ENCODE data around the gene ROBO2.

ROBO2 gene

DNA sequence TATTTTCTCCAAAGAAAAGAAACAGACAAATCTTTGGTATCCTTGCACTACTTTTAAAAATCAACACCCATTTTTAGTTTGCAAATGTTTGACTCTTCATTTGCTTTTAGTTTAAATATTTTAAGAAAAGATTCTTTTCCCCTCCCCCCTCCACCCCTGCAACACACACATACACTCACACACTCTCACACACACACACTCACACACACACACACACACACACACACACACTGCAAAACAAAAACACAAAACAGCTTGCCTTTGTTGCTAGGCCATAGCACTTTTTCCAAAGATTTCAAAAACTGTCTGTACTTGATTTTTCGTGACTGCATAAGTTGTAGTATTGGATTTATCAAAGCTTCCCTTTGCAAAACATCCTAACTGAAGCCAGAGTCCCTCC lies 26.9 kb downstream of the ROBO2 start:
- H3K9me3 ChIP-seq (ENCODE audit: control insufficient read depth, insufficient read depth, low read length) = no peaks in the 10 kb centered on the region
- H3K9ac ChIP-seq (ENCODE audit: low read depth, low read length) = no peak overlapping the region
- H3K4me1 ChIP-seq (ENCODE audit: insufficient read depth, low read length) = 0 out of 2 replicates have a peak, but pooled peaks cover 3% of the 10 kb centered on the region
- H3K36me3 ChIP-seq (ENCODE audit: insufficient read depth, low read length) = no peaks in the 10 kb centered on the region

DNA sequence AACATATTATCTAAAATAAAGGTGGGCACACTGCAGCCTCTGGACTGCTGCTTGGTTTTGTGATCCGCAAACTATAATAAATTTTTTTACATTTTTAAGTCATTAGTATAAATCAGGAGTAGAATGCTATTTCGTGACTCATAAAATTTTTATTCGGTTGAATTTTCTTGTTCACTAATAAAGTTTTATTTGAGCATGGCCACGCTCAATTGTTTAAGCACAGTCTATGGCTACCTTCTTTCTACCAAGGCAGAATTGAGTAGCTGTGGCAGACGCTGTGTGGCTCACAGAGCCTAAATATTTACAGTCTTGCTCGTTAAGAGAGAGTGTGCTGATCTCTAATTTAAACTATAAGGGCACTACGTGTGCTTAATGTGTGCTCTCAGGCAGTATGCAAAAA lies 28.9 kb downstream of the ROBO2 start:
- H3K4me1 ChIP-seq (ENCODE audit: insufficient read depth, low read length) = peaks cover 17% of the 10 kb centered on the region; the same call in 1 of the 2 replicates
- no peaks in the 10 kb centered on the region for H3K9me3 ChIP-seq (ENCODE audit: control insufficient read depth, insufficient read depth, low read length)
- no peak overlapping the region for H3K9ac ChIP-seq (ENCODE audit: low read depth, low read length)
- H3K36me3 ChIP-seq (ENCODE audit: insufficient read depth, low read length) = no peaks in the 10 kb centered on the region

DNA sequence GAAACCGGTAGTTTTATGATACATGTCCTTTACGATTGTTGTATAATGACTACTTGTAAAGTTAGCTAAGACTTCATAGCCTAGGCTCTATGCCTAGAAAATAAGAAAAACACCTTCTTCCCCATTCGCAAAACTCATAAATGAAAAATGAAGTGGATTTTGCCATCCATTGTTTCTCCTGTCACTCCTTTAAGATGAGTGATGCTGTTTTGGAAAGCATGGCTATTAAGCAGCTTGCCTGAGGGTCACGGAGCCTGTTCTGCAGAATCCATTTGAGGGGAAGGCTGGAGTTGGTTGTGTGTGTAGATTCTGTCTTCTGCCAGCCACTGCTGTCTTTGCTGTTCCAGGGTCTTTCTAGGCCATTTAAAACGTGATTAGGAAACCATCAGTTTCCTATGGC lies 31.5 kb downstream of the ROBO2 start:
- H3K4me1 ChIP-seq (ENCODE audit: insufficient read depth, low read length) = peaks cover 17% of the 10 kb centered on the region; the same call in 1 of the 2 replicates
- H3K9me3 ChIP-seq (ENCODE audit: control insufficient read depth, insufficient read depth, low read length) = no peaks in the 10 kb centered on the region
- no peaks in the 10 kb centered on the region for H3K36me3 ChIP-seq (ENCODE audit: insufficient read depth, low read length)
- no peak overlapping the region for H3K9ac ChIP-seq (ENCODE audit: low read depth, low read length)

- H3K36me3 ChIP-seq (ENCODE audit: insufficient read depth, low read length) = no peaks in the 10 kb centered on the region
- H3K4me1 ChIP-seq (ENCODE audit: insufficient read depth, low read length) = peaks cover 17% of the 10 kb centered on the region; the same call in 1 of the 2 replicates
- no peak overlapping the region for H3K9ac ChIP-seq (ENCODE audit: low read depth, low read length)
- no peaks in the 10 kb centered on the region for H3K9me3 ChIP-seq (ENCODE audit: control insufficient read depth, insufficient read depth, low read length)
Observed at GRCh38 chr3:77071809-77072208, 31.9 kb downstream of the ROBO2 start.

DNA sequence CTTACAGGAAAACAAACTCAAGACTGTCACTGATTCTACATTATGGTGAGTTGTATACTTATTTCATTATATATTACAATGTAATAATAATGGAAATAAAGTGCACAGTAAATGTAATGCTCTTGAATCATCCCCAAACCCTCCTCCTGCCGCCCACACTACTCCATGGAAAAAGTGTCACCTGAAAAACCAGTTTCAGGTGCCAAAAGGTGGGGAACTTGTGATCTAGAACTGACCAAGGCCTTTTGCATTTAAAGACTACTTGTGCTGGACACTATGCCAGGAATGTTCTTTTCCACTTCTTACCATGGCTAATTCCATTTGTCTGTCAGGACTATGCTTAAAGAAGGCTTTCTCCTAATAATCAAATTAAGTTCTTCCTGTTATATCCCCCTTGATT lies 32.3 kb downstream of the ROBO2 start:
- Histone ChIP-seq H3K4me1 (ENCODE audit: insufficient read depth, low read length) (peaks cover 17% of the 10 kb centered on the region; the same call in 1 of the 2 replicates), H3K36me3 (ENCODE audit: insufficient read depth, low read length) (no peaks in the 10 kb centered on the region), H3K9me3 (ENCODE audit: control insufficient read depth, insufficient read depth, low read length) (no peaks in the 10 kb centered on the region), H3K9ac (ENCODE audit: low read depth, low read length) (no peak overlapping the region)

GRCh38 chr3:77078279-77078678 lies 38.4 kb downstream of the ROBO2 start:
- H3K36me3 ChIP-seq (ENCODE audit: insufficient read depth, low read length) = no peaks in the 10 kb centered on the region
- no peaks in the 10 kb centered on the region for H3K9me3 ChIP-seq (ENCODE audit: control insufficient read depth, insufficient read depth, low read length)
- no peak overlapping the region for H3K9ac ChIP-seq (ENCODE audit: low read depth, low read length)
- peaks cover 21% of the 10 kb centered on the region for H3K4me1 ChIP-seq (ENCODE audit: insufficient read depth, low read length)

DNA sequence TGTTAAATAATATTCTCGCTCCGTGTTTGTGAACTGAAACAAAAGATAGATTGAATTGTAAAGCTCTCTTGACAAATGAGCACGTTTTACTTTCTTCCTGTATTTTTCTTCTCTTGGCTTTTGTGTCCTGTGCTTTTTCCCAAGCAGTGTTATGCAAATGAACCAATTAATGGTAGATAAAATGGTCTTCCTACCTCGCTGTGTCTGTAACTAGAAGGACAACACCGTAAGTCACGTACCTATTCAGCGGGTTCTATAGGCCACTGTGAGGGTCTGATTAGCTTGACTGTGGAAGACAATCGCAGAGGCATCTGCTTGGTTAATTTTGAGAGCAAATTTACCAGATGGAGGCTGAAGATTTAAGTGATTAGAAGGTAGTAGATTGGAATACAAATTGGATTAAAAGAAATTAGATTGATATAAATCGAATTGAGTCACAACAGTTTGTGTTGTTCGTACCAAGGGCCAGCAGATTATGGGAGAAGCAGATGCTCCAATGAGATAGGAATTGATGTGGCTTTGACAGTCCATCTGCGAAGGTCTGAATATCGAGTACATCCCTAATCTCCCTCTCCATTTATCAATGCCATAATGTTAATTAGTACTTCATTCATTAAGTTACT lies 40.2 kb downstream of the ROBO2 start:
- Histone ChIP-seq H3K36me3 (ENCODE audit: insufficient read depth, low read length) (no peaks in the 10 kb centered on the region), H3K9me3 (ENCODE audit: control insufficient read depth, insufficient read depth, low read length) (no peaks in the 10 kb centered on the region), H3K4me1 (ENCODE audit: insufficient read depth, low read length) (peaks cover 16% of the 10 kb centered on the region), H3K9ac (ENCODE audit: low read depth, low read length) (no peak overlapping the region)

GRCh38 chr3:77081240-77081661 lies 41.4 kb downstream of the ROBO2 start:
- H3K4me1 ChIP-seq (ENCODE audit: insufficient read depth, low read length) = peaks cover 16% of the 10 kb centered on the region
- H3K9me3 ChIP-seq (ENCODE audit: control insufficient read depth, insufficient read depth, low read length) = no peaks in the 10 kb centered on the region
- H3K9ac ChIP-seq (ENCODE audit: low read depth, low read length) = no peak overlapping the region
- H3K36me3 ChIP-seq (ENCODE audit: insufficient read depth, low read length) = no peaks in the 10 kb centered on the region

GRCh38 chr3:77084511-77084910 lies 44.6 kb downstream of the ROBO2 start:
- H3K36me3 ChIP-seq (ENCODE audit: insufficient read depth, low read length) = no peaks in the 10 kb centered on the region
- no peaks in the 10 kb centered on the region for H3K9me3 ChIP-seq (ENCODE audit: control insufficient read depth, insufficient read depth, low read length)
- H3K4me1 ChIP-seq (ENCODE audit: insufficient read depth, low read length) = peaks cover 16% of the 10 kb centered on the region
- H3K9ac ChIP-seq (ENCODE audit: low read depth, low read length) = no peak overlapping the region

DNA sequence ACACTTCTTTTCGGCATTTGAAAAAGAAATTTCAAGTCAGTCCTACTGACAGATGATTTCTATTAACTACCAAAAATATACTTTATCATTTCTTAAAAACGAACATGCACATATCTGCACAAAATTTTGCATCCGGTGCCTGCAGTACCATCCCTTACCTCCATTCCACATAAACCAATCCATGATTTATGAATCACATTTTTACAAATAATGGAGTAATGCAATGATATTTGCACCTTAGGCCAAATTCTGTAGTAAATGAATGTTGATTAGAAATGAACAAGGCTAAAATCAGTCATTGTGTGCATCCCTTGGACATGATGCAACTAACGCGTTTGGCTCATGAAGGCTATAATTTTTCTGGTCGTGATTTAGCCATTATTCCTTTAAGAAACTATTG lies 46.5 kb downstream of the ROBO2 start:
- Histone ChIP-seq H3K36me3 (ENCODE audit: insufficient read depth, low read length) (no peaks in the 10 kb centered on the region), H3K4me1 (ENCODE audit: insufficient read depth, low read length) (peaks cover 3% of the 10 kb centered on the region), H3K9me3 (ENCODE audit: control insufficient read depth, insufficient read depth, low read length) (no peaks in the 10 kb centered on the region), H3K9ac (ENCODE audit: low read depth, low read length) (no peak overlapping the region)

DNA sequence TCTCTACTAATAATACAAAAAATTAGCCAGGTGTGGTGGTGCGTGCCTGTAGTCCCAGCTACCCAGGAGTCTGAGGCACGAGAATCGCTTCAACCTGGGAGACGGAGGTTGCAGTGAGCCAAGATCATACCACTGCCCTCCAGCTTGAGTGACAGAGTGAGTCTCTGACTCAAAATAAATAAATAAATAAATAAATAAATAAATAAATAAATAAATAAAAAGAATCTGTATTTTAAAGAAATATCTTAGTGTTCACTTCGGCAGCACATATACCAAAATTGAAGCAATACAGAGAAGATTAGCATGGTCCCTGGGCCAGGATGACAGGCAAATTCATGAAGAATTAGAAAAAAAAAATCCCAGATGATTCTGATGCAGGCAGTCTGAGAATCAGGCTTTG lies 51.9 kb downstream of the ROBO2 start:
- no peak overlapping the region for H3K9ac ChIP-seq (ENCODE audit: low read depth, low read length)
- peaks cover 4% of the 10 kb centered on the region; the same call in 1 of the 2 replicates for H3K4me1 ChIP-seq (ENCODE audit: insufficient read depth, low read length)
- H3K36me3 ChIP-seq (ENCODE audit: insufficient read depth, low read length) = no peaks in the 10 kb centered on the region
- H3K9me3 ChIP-seq (ENCODE audit: control insufficient read depth, insufficient read depth, low read length) = no peaks in the 10 kb centered on the region

GRCh38 chr3:77093101-77093500 lies 53.2 kb downstream of the ROBO2 start:
- H3K9me3 ChIP-seq (ENCODE audit: control insufficient read depth, insufficient read depth, low read length) = no peaks in the 10 kb centered on the region
- H3K36me3 ChIP-seq (ENCODE audit: insufficient read depth, low read length) = no peaks in the 10 kb centered on the region
- no peak overlapping the region for H3K9ac ChIP-seq (ENCODE audit: low read depth, low read length)
- H3K4me1 ChIP-seq (ENCODE audit: insufficient read depth, low read length) = peaks cover 4% of the 10 kb centered on the region; the same call in 1 of the 2 replicates

DNA sequence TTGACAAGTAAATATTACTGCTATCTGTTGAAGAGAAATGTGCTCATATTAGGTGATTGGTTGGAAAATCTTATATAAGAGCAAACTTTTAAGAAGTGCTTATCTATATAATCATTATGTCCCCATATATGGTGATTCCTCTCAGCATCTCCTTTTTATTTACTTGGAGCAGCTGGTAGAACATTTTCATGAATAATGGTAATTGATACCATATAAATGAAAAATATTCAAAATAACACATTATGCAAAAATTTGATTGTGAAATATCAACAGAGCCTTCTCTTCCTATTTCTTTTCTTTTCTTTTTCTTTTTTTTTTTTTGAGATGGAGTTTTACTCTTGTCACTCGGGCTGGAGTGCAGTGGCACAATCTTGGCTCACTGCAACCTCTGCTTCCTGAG lies 56.2 kb downstream of the ROBO2 start:
- no peaks in the 10 kb centered on the region for H3K9me3 ChIP-seq (ENCODE audit: control insufficient read depth, insufficient read depth, low read length)
- H3K36me3 ChIP-seq (ENCODE audit: insufficient read depth, low read length) = no peaks in the 10 kb centered on the region
- H3K4me1 ChIP-seq (ENCODE audit: insufficient read depth, low read length) = peaks cover 4% of the 10 kb centered on the region; the same call in 1 of the 2 replicates
- no peak overlapping the region for H3K9ac ChIP-seq (ENCODE audit: low read depth, low read length)

GRCh38 chr3:77096966-77097890 lies 57.3 kb downstream of the ROBO2 start:
- H3K9ac ChIP-seq (ENCODE audit: low read depth, low read length) = no peak overlapping the region
- H3K9me3 ChIP-seq (ENCODE audit: control insufficient read depth, insufficient read depth, low read length) = no peaks in the 10 kb centered on the region
- H3K36me3 ChIP-seq (ENCODE audit: insufficient read depth, low read length) = no peaks in the 10 kb centered on the region
- H3K4me1 ChIP-seq (ENCODE audit: insufficient read depth, low read length) = peaks cover 4% of the 10 kb centered on the region; the same call in 1 of the 2 replicates

Measured in ES-I3 (cell line).